HG03520 (cell line): ENCODE data around the gene SGSH.
"Not testable (repeated sequence)": the region's sequence is repeated elsewhere in the genome, so short reads cannot be mapped to it uniquely, and the experiment has no call there.

Experiments used
- ATAC-seq: cut with Tn5 transposase; IDR thresholded peaks from one replicate; pipeline ENCODE4 v1.9.1; 2021; ENCODE audit warnings: mild to moderate bottlenecking, moderate library complexity; ENCODE audit not compliant: unreplicated experiment

The SGSH gene

DNA sequence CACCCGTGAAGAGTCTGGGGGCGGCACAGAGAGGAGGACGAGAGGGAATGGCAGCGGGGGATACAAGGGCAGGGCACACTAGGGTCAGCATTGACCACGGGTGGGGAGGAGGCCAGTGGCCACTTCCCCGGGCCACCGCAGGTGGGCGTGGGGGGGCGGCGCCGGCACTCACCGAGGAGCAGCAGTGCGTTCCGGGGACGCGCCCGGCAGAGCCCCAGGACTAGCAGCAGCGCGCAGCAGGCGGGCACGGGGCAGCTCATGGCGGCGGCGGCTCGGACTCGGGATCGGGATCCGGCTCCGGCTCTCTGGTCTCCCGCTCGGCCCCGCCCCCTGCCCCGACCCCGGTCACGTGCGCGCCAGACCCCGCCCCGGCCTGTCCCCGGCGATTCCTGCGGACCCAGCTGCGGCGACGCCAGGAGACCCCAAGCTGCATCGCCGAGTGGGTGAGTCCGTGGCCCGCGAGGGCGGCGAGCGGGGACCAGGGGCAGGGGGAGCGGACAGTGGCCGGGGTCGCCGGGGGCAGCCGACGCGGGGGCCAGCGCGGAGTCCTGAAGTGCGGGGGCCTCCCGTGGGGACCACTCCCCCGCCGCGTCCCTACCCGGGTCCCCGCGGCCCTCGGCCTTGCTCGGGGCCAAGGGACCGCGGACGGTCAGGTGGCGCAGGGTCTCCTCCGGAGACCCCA lies at the start of gene SGSH, which contains the start of gene SLC26A11:
TSS of gene SGSH (minus strand) at position 280 of the 682 bp plus-strand sequence. CDS start at position 260, 20 bp downstream.
TSS of gene SLC26A11 (plus strand) at position 374 of the 682 bp plus-strand sequence. CDS start 1,134 bp downstream, outside the sequence.
- ATAC-seq = peak; percentile 25

DNA sequence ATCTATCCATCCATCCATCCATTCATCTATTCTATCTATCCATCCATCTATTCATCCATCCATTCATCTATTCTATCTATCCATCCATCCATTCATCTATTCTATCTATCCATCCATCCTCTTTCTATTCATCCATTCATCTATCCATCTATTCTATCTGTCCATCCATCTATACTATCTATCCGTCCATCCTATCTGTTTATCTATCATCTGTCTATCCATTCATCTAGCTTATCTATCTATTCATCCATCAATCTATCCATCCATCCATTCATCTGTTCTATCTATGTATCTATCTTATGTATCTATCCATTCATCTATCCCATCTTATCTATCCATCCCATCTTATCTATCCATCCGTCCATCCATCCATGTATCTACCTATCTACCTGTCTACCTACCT lies 49.3 kb upstream of the SGSH start:
- no peak for ATAC-seq

DNA sequence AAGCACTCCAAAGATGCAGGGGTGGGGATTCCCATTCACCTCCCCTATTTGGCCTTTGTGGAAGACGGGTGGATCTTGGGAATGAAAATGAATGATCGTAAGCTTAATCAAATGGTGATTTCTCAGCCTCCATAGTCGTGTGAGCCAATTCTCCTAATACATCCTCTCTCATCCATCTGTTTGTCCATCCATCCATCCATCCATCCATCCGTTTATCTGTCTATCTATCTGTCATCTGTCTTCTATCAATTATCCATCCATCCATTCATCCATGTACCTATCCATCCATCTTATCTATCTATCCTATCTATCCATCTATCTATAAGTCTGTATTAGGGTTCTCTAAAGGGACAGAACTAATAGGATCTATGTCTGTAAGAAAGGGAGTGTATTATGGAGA lies 48.3 kb upstream of the SGSH start:
- ATAC-seq = no peak

DNA sequence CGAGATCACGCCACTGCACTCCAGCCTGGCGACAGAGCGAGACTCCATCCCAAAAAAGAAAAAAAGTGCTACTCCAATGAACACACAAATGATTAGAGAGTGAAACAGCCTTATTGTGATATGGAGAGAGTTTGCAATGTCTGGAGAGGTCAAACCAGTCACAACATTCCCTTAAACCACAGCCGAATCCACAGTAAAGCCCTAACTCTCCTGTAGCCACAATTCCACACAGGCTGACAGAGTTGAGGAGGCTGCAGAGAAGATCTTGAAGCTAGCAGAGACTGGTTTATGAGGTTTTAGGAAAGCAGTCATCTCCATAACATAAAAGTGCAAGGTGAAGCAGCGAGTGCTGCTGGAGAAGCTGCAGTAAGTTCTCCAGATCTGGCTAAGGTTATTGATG lies 47.3 kb upstream of the SGSH start:
- ATAC-seq = no peak

DNA sequence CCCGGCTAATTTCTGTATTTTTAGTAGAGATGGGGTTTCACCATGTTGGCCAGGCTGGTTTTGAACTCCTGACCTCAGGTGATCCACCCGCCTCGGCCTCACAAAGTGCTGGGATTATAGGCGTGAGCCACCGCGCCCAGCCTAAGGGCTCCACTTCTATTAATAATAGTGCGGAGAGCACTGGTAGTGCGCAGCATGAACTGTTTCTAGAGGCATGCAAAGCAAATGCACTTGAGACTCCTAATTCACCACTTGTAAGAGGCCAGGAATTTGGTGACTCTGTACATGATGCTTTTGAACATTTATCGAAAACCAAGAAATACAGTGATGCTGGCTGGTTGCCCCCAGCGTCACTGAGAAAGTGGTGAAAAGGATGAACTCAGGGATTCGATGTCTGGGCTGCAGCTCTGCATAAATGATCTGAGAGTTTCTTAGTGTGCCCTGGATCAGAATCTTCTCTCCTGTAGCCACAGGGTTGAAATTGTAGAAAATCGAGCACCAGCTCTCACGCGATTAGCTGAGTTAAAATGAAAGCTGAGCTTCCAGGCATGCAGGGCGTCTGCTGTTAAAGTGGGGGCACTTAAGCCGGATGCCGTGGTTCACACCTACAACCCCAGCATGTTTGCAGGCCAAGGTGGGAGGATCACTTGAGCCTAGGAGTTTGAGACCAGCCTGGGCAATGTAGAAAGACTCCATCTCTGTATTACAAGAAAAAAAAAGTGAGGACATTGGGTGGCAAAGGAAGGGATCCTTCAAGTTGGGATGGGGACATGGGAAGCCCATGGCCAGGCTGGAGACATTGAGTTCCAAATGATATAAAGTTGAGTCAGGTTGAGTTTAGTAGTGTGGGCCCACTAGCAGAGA lies 45.3 kb upstream of the SGSH start:
- ATAC-seq = no peak

DNA sequence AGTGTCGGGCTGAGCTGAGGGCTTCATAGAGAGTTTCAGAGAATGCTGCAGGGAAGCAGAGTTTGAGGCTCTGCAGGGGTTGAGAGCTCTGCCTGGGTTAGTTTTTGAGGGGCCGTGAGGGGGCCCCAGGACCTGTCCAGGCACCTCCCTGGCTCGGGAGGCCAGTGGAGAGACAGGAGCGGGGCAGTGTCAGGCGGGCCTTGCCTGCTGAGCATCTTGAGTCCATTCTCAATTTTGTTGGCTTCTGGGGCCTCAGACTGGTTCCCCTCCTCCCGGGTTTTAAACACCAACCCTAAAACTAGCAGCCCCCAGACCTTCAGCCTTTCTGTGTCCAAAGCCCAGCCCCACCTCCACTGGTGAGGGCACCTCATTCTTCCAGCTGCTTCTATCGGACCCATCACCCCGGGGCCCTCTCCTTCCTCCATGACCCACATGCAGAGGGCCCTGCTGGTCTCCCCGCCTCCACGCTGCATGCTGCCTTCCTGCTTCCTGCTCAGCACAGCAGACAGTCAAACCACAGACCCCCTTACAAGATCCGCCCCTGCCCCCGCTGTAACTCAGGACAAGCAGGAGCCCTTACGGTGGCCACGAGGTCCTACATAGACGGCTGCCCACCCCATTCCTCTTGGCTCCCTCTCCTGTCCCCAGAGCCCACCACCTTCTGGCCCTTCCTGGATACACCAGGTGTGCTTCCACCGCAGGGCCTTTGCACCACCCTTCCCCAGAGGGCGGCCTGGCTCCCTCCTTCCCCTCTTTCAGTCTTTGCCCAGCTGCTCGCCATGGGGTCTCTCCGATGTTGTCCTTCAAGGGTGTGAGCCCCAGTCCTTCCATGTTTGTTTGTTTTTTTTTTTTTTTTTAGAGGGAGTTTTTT lies 44.3 kb upstream of the SGSH start:
- ATAC-seq = no peak

DNA sequence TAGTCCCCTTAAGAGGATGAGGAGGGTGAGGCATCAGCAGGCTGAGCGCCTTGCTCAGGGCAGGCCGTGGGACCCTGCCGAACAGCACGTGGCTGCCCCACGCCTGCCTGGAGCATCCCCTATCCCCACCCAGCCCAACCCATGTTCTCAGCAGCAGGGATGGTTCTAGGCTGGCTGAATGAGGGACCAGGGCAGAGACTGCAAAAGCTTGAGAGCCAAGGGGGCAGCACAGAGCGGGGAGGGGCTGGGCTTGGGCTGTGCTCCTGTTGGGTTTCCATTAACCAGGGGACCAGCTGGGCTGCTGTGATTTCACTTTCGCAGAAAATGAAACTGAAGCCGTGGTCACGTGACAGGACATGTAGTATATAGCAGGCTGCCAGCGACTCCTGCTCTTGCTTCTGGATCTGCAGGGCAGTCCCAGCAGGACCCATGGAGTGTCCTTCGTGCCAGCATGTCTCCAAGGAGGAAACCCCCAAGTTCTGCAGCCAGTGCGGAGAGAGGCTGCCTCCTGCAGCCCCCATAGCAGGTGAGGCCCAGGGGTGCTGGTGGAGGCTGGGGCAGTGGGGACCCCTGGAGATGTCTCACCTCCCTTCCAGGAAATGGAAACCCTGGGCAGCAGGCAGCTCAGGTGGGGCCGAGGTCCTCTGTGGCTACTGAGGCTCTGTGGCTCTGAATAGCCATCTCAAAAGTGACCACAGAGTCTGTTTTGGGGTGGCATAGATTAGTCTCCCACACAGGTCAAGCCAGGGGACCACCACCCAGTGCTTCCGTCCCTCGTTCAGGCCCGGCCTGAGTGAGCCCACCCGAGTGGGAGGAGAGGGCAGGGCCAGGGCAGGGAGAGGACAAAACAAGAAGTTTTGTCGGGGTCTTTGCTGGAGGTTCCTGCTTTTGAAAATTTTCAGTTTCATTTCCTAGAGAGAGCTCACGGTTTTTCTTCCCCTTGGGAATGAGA lies 43.4 kb upstream of the SGSH start:
- peak; percentile 25 for ATAC-seq

DNA sequence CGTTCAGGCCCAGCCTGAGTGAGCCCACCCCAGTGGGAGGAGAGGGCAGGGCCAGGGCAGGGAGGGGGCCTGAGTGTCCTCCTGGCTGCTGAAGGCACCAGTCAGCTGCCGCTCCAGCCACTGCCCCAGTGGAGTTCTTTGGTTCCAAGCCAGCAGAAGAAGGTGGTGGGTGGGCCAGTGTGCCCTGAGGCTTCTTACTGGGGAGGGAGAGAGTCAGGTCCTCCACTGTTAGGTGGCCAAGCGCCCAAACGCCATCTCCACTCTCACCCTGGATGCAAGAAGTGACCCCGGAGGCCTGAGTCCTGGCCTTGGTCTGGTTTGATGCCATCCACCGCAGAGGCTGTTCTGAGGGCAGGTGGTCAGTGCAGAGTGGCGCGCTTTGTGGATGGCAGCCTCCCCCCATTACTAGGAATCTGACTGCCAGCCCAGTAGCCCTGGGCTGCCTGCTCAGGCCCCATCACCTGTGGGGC lies 42.7 kb upstream of the SGSH start:
- no peak for ATAC-seq

DNA sequence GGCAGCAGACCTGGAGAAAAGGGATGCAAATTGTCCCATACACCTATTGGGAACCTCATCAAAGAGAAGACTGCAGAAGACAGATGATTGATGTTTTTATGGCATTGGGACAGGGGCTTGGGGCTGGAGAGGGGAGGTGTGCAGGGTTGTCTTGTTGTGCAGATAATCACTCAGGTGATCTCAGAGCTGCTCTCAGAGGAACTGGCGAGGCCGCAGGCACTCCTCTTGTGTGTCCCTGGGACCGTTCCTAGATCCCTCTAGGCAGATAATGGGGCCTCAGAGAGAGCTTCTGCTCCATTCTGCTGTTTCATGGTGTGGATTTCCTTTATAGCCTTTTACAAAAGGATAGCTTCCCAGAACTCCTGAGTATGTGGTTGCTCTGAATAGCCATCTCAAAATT lies 42.2 kb upstream of the SGSH start:
- ATAC-seq = no peak

DNA sequence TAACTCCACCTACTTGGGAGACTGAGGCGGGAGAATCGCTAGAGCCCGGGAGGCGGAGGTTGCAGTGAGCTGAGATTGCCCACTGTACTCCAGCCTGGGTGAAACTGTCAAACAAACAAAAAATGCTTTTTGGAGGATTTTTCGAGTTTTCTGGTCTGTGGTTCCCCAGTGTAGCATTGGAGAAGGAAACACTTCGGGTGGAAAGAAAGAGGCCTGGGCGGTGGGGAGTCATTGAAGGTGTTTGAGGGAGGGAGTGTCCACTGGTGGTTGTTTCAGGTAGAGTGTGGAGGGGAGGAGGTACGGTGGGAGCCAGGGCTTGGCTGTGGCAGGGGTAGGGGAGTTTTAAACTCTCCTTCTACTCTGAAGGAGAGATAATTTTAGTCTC lies 41.8 kb upstream of the SGSH start:
- no peak for ATAC-seq

DNA sequence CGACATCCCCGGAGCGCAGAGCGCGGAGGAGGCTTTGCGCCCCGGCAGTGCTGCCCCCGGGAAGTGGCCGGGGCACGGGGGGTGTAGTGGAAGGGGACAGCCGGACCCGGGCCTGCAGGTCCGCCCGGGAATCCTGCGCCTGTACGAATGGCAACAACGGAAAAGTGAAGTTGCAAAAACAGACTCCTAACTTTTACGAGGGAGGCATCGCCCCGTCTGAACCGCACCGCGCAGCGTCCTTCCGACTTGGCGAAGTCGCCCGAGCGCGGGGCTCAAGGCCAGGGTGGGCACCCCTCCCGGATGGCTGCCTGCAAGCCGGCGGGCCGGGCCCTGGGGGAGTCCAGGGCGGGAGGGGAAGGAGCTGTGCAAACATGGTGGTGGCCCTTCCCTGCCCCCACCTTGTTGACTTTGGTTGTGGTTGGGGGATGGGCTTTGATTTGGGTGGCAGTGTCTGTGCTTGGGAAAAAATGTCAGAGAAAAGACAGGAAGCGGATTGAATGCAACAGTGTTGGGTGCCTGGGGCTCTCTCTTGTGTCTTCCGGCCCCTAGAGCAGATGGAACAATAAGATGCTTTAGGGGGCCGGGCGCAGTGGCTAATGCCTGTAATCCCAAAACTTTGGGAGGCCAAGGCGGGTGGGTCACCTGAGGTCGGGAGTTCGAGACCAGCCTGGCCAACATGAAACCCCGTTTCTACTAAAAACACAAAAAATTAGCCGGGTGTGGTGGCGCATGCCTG lies 41.2 kb upstream of the SGSH start:
- no peak for ATAC-seq

DNA sequence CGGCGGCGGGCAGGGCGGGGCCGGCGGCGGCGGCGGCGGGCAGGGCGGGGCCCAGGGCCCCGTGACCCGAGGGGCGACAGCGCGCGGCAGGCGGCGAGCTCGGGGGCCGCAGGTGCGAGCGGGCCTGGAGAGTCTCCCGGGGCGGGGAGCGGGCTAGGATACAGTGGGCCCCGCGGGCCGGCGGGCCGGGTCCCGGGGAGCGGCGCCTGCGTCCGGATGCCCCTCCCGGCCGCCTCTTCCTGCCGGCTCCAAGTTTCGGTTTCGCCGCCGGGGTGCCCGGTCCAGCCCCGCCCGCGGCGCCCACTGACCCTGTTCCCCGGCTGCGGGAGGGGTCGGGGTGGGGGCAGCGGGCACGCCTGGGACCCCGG lies 40.6 kb upstream of the SGSH start, which contains the start of gene RNF213:
TSS of gene RNF213 (plus strand) at position 62 of the 368 bp plus-strand sequence. CDS start 2,830 bp downstream, outside the sequence.
- ATAC-seq = no peak

DNA sequence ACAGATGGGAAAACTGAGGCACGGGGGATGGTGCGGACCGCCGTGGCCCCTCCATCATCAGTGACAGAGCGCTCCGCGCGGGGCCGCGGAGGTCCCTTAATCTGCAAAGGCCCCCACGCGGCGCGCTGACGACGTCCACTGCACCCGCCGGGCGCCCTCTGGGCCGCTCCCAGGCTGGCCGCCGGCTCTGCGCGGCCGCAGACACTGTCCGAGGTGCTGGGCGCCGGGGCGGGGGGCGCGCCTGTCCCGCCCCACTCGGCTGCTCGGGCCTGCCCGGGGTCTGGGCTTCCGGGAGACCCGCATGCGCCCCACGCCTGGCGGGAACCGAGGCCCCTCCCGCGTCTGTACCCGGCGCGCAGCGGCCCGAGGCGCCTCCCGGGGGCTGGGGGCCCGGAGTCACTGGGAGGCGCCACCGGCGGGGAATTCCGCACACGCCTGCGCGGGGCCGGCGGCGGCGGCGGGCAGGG lies 40.0 kb upstream of the SGSH start:
- ATAC-seq = peak; percentile 21

DNA sequence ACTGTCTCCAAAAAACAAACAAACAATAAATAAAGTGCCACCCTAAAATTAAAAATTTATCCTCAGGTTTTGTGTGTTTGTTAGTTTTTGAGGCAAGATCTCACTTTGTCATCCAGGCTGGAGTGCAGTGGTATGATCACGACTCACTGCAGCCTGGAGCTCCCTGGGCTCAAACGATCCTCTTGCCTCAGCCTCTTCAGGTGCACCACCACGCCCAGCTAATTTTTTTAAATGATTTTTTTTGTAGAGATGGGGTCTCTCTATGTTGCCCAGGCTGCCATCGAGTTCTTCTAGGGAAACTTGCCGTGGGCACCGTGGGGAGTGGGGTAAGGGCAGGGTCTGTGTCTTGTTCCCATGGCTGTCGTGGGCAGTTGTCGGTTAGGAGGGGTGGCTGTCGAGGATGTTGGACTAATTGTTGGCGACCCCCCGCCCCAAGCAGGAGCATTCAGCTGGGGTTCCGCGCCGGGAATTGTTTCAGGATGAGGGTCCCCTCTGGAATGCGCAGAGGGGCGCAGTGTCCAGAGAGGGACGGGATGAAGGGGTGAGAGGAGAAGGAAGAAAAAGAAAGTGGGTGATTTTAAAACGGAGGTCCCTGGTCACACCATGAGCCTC lies 39.4 kb upstream of the SGSH start:
- ATAC-seq = no peak

DNA sequence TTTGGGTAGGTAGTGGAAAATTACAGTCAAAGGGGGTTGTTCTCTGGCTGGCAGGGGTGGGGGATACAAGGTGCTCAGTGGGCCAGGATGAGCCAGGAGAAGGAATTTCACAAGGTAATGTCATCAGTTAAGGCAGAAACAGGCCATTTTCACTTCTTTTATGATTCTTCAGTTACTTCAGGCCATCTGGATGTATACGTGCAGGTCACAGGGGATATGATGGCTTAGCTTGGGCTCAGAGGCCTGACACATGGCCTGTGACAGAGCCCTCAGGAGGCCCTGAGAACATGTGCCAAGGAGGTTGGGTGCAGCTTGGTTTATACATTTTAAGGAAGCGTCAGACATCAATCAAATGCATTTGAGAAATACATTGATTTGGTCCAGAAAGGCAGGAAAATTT lies 38.2 kb upstream of the SGSH start:
- ATAC-seq = not testable (repeated sequence)

DNA sequence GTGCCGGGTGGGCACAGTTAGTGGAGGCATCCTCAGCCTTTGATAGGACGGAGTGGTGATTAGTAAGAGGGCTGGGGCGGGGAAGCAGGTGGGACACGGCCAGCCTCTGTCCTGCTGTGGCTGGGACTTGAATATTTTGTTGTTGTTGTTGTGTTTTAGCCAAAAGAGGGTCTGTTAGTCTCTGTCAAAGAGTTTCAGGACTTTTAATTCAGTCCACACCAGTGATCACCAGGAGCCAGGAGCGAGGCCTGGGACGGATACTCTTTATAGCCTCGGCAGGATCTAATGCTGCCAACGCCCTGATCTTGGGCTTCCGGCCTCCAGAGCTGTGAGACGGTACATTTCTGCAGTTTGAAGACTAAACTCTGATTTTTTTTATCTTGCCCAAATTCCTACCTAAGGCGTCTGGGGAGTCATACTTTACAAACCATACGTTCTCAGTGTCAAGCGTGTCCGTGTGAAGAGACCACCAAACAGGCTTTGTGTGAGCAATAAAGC lies 37.6 kb upstream of the SGSH start:
- no peak for ATAC-seq

DNA sequence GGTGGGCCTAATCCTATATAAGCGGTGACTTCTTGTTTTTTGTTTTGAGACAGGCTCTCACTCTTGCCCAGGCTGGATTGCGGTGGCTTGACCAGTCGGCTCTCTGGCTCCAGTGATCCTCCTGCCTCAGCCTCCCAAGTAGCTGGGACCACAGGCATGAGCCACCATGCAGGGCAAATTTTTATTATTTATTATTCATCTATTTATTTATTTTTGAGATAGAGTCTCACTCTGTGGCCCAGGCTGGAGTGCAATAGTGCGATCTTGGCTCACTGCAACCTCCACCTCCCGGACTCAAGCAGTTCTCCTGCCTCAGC lies 35.9 kb upstream of the SGSH start:
- no peak for ATAC-seq

DNA sequence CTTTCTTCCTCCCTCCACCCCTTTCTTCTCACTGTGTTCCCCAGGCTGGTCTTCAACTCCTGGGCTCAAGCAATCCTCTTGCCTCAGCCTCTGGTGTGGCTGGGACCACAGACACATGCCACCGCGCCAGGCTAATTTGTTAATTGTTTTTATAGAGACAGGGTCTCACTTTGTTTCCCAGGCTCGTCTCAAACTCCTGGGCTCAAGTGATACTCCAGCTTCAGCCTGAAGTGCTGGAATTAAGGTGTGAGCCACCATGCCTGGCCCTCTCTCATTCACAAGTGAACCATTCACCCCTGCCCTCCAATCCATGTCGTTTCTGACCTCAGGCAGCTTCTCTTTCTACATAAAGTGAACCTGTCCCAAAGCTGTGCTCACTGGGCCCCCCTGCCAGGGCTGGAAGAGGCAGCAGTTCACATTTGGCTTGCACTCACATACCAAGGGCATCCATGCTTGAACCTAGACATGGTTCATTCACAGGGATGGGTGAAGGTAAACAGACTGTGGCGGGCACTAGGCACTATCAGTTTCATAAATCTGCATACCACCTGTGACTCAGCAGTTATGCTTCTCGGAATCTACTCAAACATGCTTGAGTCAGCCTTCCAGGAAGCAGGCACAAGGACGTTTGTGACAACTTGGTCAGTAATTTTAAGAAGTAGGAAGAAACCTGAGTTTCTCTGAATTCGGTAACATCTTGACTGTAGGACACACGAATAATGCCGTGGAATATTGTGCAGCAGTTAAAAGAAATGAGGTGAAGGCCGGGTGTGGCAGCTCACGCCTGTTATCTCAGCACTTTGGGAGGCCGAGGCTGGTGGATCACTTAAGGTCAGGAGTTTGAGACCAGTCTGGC lies 34.5 kb upstream of the SGSH start:
- ATAC-seq = peak; percentile 44
